Right ventricle myocardium superior (tissue), 1 donor: ENCODE results near the gene GPC5. TPM values are rescaled to one million over a fixed set of nuclear protein-coding genes. Genes with fewer than 3 reads are reported as not detected.

Experiments used
- ATAC-seq: fragments of 200-7000 bp; cut with Tn5 transposase; one replicate; pipeline ENCODE4 v1.9.1; 2020; ENCODE audit warnings: mild to moderate bottlenecking; ENCODE audit not compliant: poor library complexity
- DNase-seq: peaks from one replicate; pipeline ENCODE4 v3.0.0-alpha.2; 2020
- intact Hi-C: fragments of 100-400 bp; cut with DNase I; formaldehyde crosslinking; loops from one replicate; pipeline ENCODE4 v1.11.2; 2022
- total RNA-seq: library from RNA; stranded (reverse); fragmentation: NEBNext Ultra II Directional; extraction: Animal tissue kit (Norgen Biotek cat#: 25700); gene quantifications from one replicate; pipeline ENCODE4 v1.2.1, GENCODE V29; 2021
- donor health status: DM: no; HTN: yes; CAD: no; lungs with severe emphysema.

GPC5 gene
- total RNA-seq, 1 donor from 2014 or later: 1.4 TPM

DNA sequence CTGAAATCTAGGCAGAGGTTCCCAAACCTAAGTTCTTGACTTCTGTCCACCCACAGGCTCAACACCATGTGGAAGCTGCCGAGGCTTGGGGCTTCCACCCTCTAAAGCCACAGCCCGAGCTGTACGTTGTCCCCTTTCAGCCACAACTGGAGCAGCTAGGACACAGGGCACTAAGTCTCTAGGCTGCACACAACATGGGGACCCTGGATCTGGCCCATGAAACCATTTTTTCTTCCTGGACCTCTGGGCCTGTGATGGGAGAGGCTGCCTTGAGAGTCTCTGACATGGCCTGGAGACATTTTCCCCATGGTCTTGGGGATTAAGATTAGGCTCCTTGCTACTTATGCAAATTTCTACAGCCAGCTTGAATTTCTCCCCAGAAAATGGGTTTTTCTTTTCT is 118.4 kb downstream of the GPC5 start:
- intact Hi-C loops: no loop called here
- no peak for ATAC-seq
- DNase-seq: no peak

DNA sequence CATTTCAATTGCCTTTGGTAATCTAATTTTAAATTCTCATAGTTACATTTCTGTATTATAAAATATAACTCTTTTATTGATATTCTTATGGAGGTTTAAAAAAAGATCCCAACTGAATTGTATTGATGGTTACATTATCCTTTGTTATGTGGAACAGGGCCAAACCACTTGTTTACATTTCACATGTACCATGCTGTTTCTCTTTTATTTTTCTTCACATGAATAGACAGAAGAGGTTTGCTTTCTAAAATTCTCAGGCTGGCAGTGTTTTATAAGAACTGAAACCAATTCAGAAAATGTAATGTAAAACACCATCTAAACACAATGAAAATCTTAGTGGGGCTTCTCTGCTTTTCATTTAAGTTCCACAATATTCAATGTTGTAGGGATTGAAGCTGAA is 122.5 kb downstream of the GPC5 start:
- ATAC-seq (no peak), DNase-seq (no peak)
- intact Hi-C loops: no loop called here

DNA sequence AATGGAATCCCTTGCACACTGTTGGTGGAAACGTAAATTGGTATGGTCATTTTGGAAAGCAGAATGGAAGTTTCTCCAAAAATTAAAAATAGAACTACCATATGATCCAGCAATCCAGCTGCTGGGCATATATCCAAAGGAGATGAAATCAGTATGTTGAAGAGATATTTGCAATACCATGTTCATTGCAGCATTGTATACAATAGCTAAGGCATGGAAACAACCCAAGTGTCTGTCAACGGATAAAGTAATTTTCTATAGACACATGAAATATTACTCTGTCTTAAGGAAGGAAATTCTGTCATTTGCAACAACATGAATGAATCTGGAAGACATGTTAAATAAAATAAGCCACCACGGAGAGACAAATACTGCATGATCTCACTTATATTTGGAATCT is 124.7 kb downstream of the GPC5 start:
- intact Hi-C loops: no loop called here

GRCh38 chr13:91526543-91527033 is 128.2 kb downstream of the GPC5 start:
- DNase-seq (no peak), ATAC-seq (no peak)
- intact Hi-C loops: no loop called here

More for the DNA sequence above, 124.7 kb downstream of the GPC5 start:
- no peak for ATAC-seq
- DNase-seq: no peak

GRCh38 chr13:91529739-91530482 is 131.5 kb downstream of the GPC5 start:
- no peak for DNase-seq
- ATAC-seq: no peak
- intact Hi-C loops: no loop called here

GRCh38 chr13:91531646-91532045 is 133.2 kb downstream of the GPC5 start:
- intact Hi-C loops: no loop called here
- no peak for ATAC-seq

GRCh38 chr13:91533354-91533753 is 134.9 kb downstream of the GPC5 start:
- intact Hi-C loops: no loop called here
- ATAC-seq: no peak

More at GRCh38 chr13:91531646-91532045, 133.2 kb downstream of the GPC5 start:
- no peak for DNase-seq

GRCh38 chr13:91534996-91535395 is 136.6 kb downstream of the GPC5 start:
- no peak for DNase-seq
- ATAC-seq: no peak
- intact Hi-C loops: no loop called here

More at GRCh38 chr13:91533354-91533753, 134.9 kb downstream of the GPC5 start:
- no peak for DNase-seq

DNA sequence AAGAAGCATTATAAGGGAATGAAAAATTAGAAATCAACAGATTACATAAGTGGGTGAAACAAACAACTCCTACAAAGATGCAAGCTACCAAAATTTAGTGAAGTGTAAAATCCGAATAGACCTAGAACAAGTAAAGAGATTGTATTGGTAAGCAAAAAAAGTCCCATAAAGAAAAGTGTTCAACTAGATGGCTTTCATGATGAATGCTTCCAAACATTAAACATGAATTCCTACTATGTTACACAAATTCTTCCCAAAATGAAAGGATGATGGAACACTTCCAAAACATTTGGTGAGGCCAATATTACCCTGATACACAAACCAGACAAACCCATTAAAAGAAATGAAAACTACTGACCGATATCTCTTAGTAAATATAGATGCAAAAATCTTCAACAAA is 139.0 kb downstream of the GPC5 start:
- intact Hi-C loops: no loop called here
- no peak for ATAC-seq
- DNase-seq: no peak

- intact Hi-C loops: no loop called here
- no peak for ATAC-seq
- no peak for DNase-seq
Measured at GRCh38 chr13:91539286-91540157, 141.1 kb downstream of the GPC5 start.

DNA sequence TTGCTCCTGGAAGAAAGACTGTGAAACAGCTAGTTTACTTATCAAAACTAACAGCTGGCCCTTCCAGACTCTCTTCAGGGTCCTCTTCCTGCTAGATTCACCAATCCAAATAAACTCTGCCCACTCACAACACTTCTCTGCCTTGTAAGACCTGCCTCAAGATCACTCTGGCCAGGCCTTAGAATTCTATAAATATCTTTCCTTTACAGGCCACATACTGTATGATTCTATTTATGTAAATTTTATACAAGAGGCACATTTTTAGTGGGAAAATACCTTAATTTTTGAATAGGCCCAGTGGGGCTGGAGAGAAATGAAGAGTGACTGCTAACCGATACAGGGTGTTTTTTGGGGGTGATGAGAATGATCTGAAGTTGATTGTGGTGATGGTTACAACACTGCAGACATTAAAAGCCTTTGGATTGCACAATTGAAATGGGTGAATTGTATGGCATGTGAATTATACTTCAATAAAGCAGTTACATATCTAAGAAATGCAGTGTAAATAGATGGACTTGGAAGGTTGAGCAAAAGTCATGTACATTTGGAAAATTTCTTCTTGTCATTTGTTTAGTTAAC is 141.8 kb downstream of the GPC5 start:
- intact Hi-C loops: no loop called here
- ATAC-seq (no peak), DNase-seq (no peak)

- ATAC-seq (no peak), DNase-seq (no peak)
- intact Hi-C loops: no loop called here
Measured at GRCh38 chr13:91544723-91545122, 146.3 kb downstream of the GPC5 start.

GRCh38 chr13:91546900-91547299 is 148.5 kb downstream of the GPC5 start:
- intact Hi-C loops: no loop called here
- DNase-seq (no peak), ATAC-seq (no peak)

- intact Hi-C loops: no loop called here
- ATAC-seq: no peak
- DNase-seq: no peak
Measured at GRCh38 chr13:91553584-91553983, 155.2 kb downstream of the GPC5 start.

- no peak for DNase-seq
- intact Hi-C loops: no loop called here
- no peak for ATAC-seq
Measured at GRCh38 chr13:91554101-91554500, 155.7 kb downstream of the GPC5 start.

DNA sequence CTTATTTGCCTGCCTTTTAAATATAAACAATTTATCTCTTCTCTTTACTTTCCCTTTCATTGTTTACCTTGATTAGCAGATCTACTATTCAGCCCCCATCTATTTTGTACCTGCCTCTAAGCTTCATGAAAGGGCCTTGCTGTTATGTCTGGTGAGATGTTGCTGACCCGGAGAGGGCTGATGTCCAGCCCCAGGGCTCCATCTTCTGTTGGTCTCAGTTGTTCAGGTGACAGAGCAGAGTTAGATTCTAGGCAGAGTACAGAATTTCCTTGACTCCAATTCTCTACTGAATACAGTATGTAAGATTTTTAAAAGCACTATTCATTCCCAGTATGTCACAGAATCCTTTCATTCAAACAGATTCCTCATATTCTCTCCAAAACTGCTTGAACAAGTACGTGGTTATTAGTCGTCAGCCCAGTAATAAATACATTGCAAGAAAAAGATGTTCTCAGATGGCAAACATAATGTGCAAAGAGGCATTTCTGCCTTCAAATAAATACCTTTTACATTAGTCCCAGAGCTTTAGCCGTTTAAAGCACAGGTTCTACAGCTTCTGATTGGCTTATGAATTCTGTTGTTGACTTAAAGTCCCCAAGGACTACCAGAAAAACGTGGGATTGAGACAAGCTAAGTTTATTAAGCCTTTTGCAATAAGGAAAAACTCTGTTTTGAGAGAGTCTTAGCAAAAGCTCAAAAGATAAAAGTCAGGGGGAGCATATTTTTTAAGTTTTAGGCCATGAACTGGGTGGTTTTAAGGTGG is 159.1 kb downstream of the GPC5 start:
- intact Hi-C loops: no loop called here
- DNase-seq: no peak
- no peak for ATAC-seq

- no peak for DNase-seq
- intact Hi-C loops: no loop called here
- ATAC-seq: no peak
Measured at GRCh38 chr13:91563799-91564198, 165.4 kb downstream of the GPC5 start.

DNA sequence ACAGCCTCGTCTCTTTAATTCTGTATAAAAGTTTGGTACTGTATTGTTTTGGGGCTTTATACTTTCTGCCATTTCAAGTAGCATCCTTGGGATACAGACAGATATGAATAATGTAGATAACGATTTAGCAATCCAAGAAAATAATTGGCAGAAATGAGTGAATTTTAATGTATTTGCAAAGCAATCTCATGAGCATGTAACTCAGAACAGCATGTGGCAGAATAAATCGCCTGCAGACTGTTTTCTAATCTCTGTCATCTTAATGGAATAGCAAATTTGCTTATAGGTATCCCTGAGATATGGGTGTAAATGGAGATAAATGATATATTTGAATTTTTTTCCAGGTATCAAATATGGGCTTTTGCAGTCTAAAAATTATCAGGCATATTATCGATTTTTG is 166.0 kb downstream of the GPC5 start:
- intact Hi-C loops: no loop called here
- DNase-seq (no peak), ATAC-seq (no peak)

- DNase-seq: no peak
- no peak for ATAC-seq
Measured at GRCh38 chr13:91565296-91565695, 166.9 kb downstream of the GPC5 start.

More at GRCh38 chr13:91565296-91565695, 166.9 kb downstream of the GPC5 start:
- intact Hi-C loops: no loop called here
